Activated B cell treated with CpG ODN at 0.5 μM for 24 hours (primary cell): ENCODE measurements around the gene MYO9B. TPM values are rescaled to one million over a fixed set of nuclear protein-coding genes. Genes with fewer than 3 reads are reported as not detected.

Experiments used
- ATAC-seq: fragments of 200-7000 bp; cut with Tn5 transposase; one replicate; pipeline ENCODE4 v1.10.0; 2021; ENCODE audit warnings: low read depth, mild to moderate bottlenecking, moderate library complexity
- CTCF ChIA-PET: fragments of 350-600 bp; sonication (Branson Sonifier 250); formaldehyde crosslinking; loops from one replicate; lab custom pipeline; 2021; ENCODE audit warnings: antibody characterized with exemption; lab: Charles Lee
- POLR2A ChIA-PET: fragments of 350-600 bp; sonication (Branson Sonifier 250); formaldehyde crosslinking; loops from one replicate; lab custom pipeline; 2021; ENCODE audit warnings: antibody characterized with exemption; lab: Charles Lee
- DNase-seq: peaks from one replicate; pipeline ENCODE4 v3.0.0; 2022
- H3K27ac Mint-ChIP-seq: one replicate; pipeline ENCODE4 v1.8.0; 2020; ENCODE audit warnings: mixed read lengths
- H3K27me3 Mint-ChIP-seq: one replicate; pipeline ENCODE4 v1.8.0; 2021; ENCODE audit warnings: mixed read lengths
- H3K36me3 Mint-ChIP-seq: one replicate; pipeline ENCODE4 v1.8.0; 2021; ENCODE audit warnings: low read depth, mixed read lengths
- H3K4me1 Mint-ChIP-seq: one replicate; pipeline ENCODE4 v1.8.0; 2021; ENCODE audit warnings: mixed read lengths
- H3K4me3 Mint-ChIP-seq: one replicate; pipeline ENCODE4 v1.8.0; 2020; ENCODE audit warnings: mild to moderate bottlenecking, mixed read lengths
- H3K9me3 Mint-ChIP-seq: one replicate; pipeline ENCODE4 v1.8.0; 2020; ENCODE audit warnings: mixed read lengths
- intact Hi-C: fragments of 100-400 bp; cut with micrococcal nuclease; formaldehyde crosslinking; loops from one replicate; pipeline ENCODE4 v1.15.1; 2024
- total RNA-seq: library from RNA; stranded (reverse); gene quantifications from 2 replicates; pipeline ENCODE4 v1.2.3, GENCODE V29; 2022
- TF ChIP-seq, protein P1 (sequence below): fragments of 200-600 bp; IDR thresholded peaks from one replicate; pipeline ENCODE4 v1.8.0; 2022; ENCODE audit warnings: antibody characterized with exemption, mild to moderate bottlenecking

The MYO9B gene
- total RNA-seq, 1 donor from 2014 or later = 239 TPM

DNA sequence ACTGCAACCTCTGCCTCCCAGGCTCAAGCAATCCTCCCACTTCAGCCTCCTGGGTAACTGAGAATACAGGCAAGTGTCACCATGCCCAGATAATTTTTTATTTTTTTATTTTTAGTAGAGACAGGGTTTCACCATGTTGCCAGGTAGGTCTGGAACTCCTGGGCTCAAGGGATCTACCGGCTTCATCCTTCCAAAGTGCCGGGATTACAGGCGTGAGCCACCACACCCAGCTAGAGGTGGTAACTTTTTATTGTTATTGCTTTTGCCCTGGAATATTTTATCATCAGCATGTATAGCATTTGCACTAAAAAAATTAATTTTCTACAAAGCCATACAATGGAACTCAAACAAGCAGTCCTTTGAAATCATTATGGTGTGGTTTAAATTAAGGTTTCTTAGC lies 14.4 kb upstream of the MYO9B start:
- no peaks in the 10 kb centered on the region for H3K27me3 Mint-ChIP-seq
- intact Hi-C loops = no loop called here
- no peaks in the 10 kb centered on the region for H3K9me3 Mint-ChIP-seq
- H3K4me3 Mint-ChIP-seq = no peak overlapping the region
- ChIA-PET POLR2A (no interaction called here), CTCF (no interaction called here)
- DNase-seq (no peak), ATAC-seq (no peak)
- H3K27ac Mint-ChIP-seq = no peak overlapping the region
- TF ChIP-seq, protein P1, sequence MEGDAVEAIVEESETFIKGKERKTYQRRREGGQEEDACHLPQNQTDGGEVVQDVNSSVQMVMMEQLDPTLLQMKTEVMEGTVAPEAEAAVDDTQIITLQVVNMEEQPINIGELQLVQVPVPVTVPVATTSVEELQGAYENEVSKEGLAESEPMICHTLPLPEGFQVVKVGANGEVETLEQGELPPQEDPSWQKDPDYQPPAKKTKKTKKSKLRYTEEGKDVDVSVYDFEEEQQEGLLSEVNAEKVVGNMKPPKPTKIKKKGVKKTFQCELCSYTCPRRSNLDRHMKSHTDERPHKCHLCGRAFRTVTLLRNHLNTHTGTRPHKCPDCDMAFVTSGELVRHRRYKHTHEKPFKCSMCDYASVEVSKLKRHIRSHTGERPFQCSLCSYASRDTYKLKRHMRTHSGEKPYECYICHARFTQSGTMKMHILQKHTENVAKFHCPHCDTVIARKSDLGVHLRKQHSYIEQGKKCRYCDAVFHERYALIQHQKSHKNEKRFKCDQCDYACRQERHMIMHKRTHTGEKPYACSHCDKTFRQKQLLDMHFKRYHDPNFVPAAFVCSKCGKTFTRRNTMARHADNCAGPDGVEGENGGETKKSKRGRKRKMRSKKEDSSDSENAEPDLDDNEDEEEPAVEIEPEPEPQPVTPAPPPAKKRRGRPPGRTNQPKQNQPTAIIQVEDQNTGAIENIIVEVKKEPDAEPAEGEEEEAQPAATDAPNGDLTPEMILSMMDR = no peak
- peaks cover 12% of the 10 kb centered on the region for H3K4me1 Mint-ChIP-seq
- peaks cover 59% of the 10 kb centered on the region for H3K36me3 Mint-ChIP-seq

DNA sequence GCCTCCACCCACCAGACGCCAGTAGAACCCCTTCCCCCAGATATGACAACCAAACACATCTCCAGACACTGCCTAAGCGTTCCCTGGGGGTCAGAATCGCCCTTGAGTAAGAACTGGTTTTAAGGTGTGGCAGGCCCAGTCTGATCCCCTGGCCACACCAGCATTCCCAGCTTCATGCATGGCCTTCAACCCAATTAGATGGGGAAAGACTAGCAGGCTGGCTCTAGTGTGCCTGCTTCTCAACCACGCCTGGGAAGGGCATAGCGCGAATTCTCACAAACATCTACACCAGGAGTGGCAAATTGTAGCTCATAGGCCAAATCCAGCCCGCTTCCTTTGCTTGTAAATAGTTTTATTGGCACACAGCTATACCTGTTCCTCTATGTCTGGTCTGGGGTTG lies 13.9 kb upstream of the MYO9B start:
- no peak overlapping the region for H3K4me3 Mint-ChIP-seq
- TF ChIP-seq, protein P1 = no peak
- no peaks in the 10 kb centered on the region for H3K27me3 Mint-ChIP-seq
- peaks cover 16% of the 10 kb centered on the region for H3K4me1 Mint-ChIP-seq
- ATAC-seq = no peak
- CTCF ChIA-PET = no interaction called here
- POLR2A ChIA-PET = no interaction called here
- no peak for DNase-seq
- H3K27ac Mint-ChIP-seq = no peak overlapping the region
- peaks cover 59% of the 10 kb centered on the region for H3K36me3 Mint-ChIP-seq
- H3K9me3 Mint-ChIP-seq = no peaks in the 10 kb centered on the region
- intact Hi-C loops = no loop called here

DNA sequence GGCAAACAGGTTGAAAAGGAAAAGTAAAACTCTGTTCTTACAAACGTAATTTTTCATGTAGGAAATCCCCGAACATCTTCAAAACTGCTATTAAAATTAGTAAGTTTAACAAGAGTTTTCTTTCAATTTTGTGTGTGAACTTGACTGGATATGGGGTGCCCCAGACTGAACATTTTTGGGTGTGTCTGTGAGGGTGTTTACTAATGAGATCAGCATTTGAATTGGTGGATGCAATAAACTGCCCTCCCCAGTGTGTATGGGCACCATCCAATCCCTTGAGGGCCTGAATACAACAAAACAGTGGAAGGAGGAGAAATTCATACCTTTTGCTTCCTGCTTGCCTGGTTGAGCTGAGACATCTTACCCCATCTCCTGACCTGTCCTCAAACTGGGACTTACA lies 12.1 kb upstream of the MYO9B start:
- H3K9me3 Mint-ChIP-seq = no peaks in the 10 kb centered on the region
- ChIA-PET POLR2A (no interaction called here), CTCF (no interaction called here)
- H3K27ac Mint-ChIP-seq = no peak overlapping the region
- intact Hi-C loops = no loop called here
- ATAC-seq (no peak), DNase-seq (no peak)
- TF ChIP-seq, protein P1 = no peak
- peaks cover 54% of the 10 kb centered on the region for H3K36me3 Mint-ChIP-seq
- H3K27me3 Mint-ChIP-seq = no peaks in the 10 kb centered on the region
- H3K4me1 Mint-ChIP-seq = peaks cover 28% of the 10 kb centered on the region
- H3K4me3 Mint-ChIP-seq = no peak overlapping the region

DNA sequence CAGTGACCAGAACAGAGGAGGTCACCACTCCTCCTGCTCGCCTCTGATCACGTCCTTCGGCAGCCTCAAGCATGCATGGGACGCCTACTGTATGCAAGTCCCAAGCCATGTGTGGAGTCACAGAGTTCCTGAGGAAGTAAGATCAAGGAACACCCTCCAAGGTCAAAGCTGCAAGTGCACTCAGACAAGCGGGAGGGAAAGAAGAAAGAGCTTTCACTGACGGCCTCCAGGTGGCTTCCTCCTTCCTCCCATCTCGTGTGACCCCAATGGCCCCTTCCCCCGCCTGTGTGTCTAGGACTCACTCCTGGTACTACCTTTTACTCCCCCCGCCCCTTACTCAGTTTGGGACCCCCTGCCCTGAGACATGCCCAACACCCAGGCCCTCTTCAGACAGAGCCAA lies 6.4 kb upstream of the MYO9B start:
- H3K36me3 Mint-ChIP-seq = peaks cover 33% of the 10 kb centered on the region
- no peak overlapping the region for H3K4me3 Mint-ChIP-seq
- ChIA-PET CTCF (interaction anchor here (1.4 to 3.3 kb wide), 3 partner anchors 166 to 214 kb away, joined by 5 to 10 read pairs (median 8); partner anchors contain the start of gene ANKLE1), POLR2A (interaction anchor here (0.9 kb wide), 1 partner anchor 115 kb away, joined by 3 read pairs; no protein-coding TSS in a partner anchor)
- no peak overlapping the region for H3K27ac Mint-ChIP-seq
- intact Hi-C loops = loop anchor here (5.0 kb wide), 1 partner anchor 232 kb away; no protein-coding TSS in a partner anchor
- H3K27me3 Mint-ChIP-seq = no peaks in the 10 kb centered on the region
- H3K9me3 Mint-ChIP-seq = no peaks in the 10 kb centered on the region
- no peak for ATAC-seq
- TF ChIP-seq, protein P1 = no peak
- no peak for DNase-seq
- peaks cover 57% of the 10 kb centered on the region for H3K4me1 Mint-ChIP-seq

DNA sequence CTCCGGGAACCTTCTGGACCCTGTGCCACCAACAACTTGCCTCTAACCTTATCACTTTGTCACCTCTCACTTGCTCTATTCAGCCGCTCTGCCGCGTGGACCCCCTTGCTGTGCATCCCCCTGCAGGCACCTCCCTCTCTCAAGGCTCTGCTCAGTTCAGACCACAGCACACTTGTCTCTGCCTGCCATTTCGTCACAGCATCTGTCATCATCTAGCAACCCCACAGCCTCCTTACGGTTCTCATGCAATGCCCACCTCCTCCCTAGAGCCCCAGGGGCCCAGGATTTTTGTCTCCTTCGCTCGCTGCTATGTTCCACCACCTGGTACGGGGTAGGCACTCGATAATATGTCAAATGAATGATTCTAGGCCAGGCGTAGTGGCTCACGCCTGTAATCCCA lies 5.2 kb upstream of the MYO9B start:
- CTCF ChIA-PET = interaction anchor here (3.3 kb wide), 1 partner anchor 211 kb away, joined by 10 read pairs; the partner anchor contains the start of gene ANKLE1
- ATAC-seq (no peak), DNase-seq (no peak)
- no peak overlapping the region for H3K27ac Mint-ChIP-seq
- TF ChIP-seq, protein P1 = no peak
- no peaks in the 10 kb centered on the region for H3K9me3 Mint-ChIP-seq
- POLR2A ChIA-PET = interaction anchor here (0.6 kb wide), 1 partner anchor 56 kb away, joined by 3 read pairs; no protein-coding TSS in a partner anchor
- H3K27me3 Mint-ChIP-seq = no peaks in the 10 kb centered on the region
- peaks cover 55% of the 10 kb centered on the region for H3K4me1 Mint-ChIP-seq
- intact Hi-C loops = no loop called here
- no peak overlapping the region for H3K4me3 Mint-ChIP-seq
- peaks cover 40% of the 10 kb centered on the region for H3K36me3 Mint-ChIP-seq
